ENCODE data around the gene RNF222. TPM values are rescaled to one million over a fixed set of nuclear protein-coding genes. Genes with fewer than 3 reads are reported as not detected.
"Not testable (repeated sequence)": the region's sequence is repeated elsewhere in the genome, so short reads cannot be mapped to it uniquely, and the experiment has no call there.

RNF222 gene
- total RNA-seq, 1 donor from 2014 or later, result 0.12 TPM

GRCh38 chr17:8353736-8354135, 43.9 kb downstream of the RNF222 start:
- no peak for DNase-seq (ENCODE audit: low read depth)
- H3K4me3 ChIP-seq (ENCODE audit: low read depth, low read length), result no peak overlapping the region
- no peak for TF ChIP-seq CTCF (conservative IDR thresholded peaks at IDR 0.05; ENCODE audit: low read depth, low read length)

- no peak overlapping the region for H3K4me3 ChIP-seq (ENCODE audit: low read depth, low read length)
- no peak for DNase-seq (ENCODE audit: low read depth)
- TF ChIP-seq CTCF (conservative IDR thresholded peaks at IDR 0.05; ENCODE audit: low read depth, low read length), result no peak
Observed at GRCh38 chr17:8350339-8350738, 47.3 kb downstream of the RNF222 start.

GRCh38 chr17:8347001-8347400, 50.6 kb downstream of the RNF222 start:
- not testable (repeated sequence) for H3K4me3 ChIP-seq (ENCODE audit: low read depth, low read length); DNase-seq (ENCODE audit: low read depth)

- DNase-seq (ENCODE audit: low read depth), result no peak
- no peak overlapping the region for H3K4me3 ChIP-seq (ENCODE audit: low read depth, low read length)
- no peak for TF ChIP-seq CTCF (conservative IDR thresholded peaks at IDR 0.05; ENCODE audit: low read depth, low read length)
Observed at GRCh38 chr17:8345951-8346665, 51.5 kb downstream of the RNF222 start.

GRCh38 chr17:8345052-8345690, 52.5 kb downstream of the RNF222 start:
- no peak for DNase-seq (ENCODE audit: low read depth)
- no peak for TF ChIP-seq CTCF (conservative IDR thresholded peaks at IDR 0.05; ENCODE audit: low read depth, low read length)
- no peak overlapping the region for H3K4me3 ChIP-seq (ENCODE audit: low read depth, low read length)

- no peak for DNase-seq (ENCODE audit: low read depth)
- TF ChIP-seq CTCF (conservative IDR thresholded peaks at IDR 0.05; ENCODE audit: low read depth, low read length), result no peak
- no peak overlapping the region for H3K4me3 ChIP-seq (ENCODE audit: low read depth, low read length)
Observed at GRCh38 chr17:8341456-8341855, 56.2 kb downstream of the RNF222 start.

Other genes with a start within 250 kb of the RNF222 start
- gene PER1, start 245.4 kb downstream of the RNF222 start, total RNA-seq, result 13.1 and 17.1 TPM in 2 replicates
- 2.1 and 7.0 TPM in 2 replicates for gene VAMP2, start 234.9 kb downstream of the RNF222 start, total RNA-seq
- gene TMEM107, start 221.4 kb downstream of the RNF222 start, total RNA-seq, result 16.9 and 24.3 TPM in 2 replicates
- gene BORCS6, start 207.6 kb downstream of the RNF222 start, total RNA-seq, result 9.5 and 11.4 TPM in 2 replicates
- gene AURKB, start 187.3 kb downstream of the RNF222 start, total RNA-seq, result 136 and 165 TPM in 2 replicates
- gene CTC1, start 149.8 kb downstream of the RNF222 start, total RNA-seq, result 9.1 and 13.0 TPM in 2 replicates
- 37.2 and 58.1 TPM in 2 replicates for gene PFAS, start 148.5 kb downstream of the RNF222 start, total RNA-seq
- gene RANGRF, start 109.2 kb downstream of the RNF222 start, total RNA-seq, result 36.5 and 37.8 TPM in 2 replicates
- 0.58 and 3.3 TPM in 2 replicates for gene SLC25A35, start 102.4 kb downstream of the RNF222 start, total RNA-seq
- gene ARHGEF15, start 87.6 kb downstream of the RNF222 start, total RNA-seq, result 0.06 TPM in 1 of 2 replicates, not detected in the other
- not detected in 2 replicates for gene ODF4, start 58.0 kb downstream of the RNF222 start, total RNA-seq
- gene RPL26, start 14.6 kb downstream of the RNF222 start, total RNA-seq, result 2,667 and 4,627 TPM in 2 replicates
- 27.3 and 33.4 TPM in 2 replicates for gene NDEL1, start 38.1 kb upstream of the RNF222 start, total RNA-seq
- 62.9 and 71.1 TPM in 2 replicates for gene MYH10, start 232.9 kb upstream of the RNF222 start, total RNA-seq